HepG2 (cell line): ENCODE measurements around the gene BMF. TPM values are rescaled to one million over a fixed set of nuclear protein-coding genes. Genes with fewer than 3 reads are reported as not detected.
"Not testable (repeated sequence)": the region's sequence is repeated elsewhere in the genome, so short reads cannot be mapped to it uniquely, and the experiment has no call there.

ENCODE experiments used
- ATAC-seq: fragments of 200-7000 bp; cut with Tn5 transposase; 3 replicates; pipeline ENCODE4 v1.9.1; 2020; ENCODE audit warnings: mild to moderate bottlenecking, moderate library complexity
- BruUV-seq: library from RNA; stranded (reverse); fragments of 400-500 nt; replicated peaks from 2 replicates; lab custom pipeline; 2021; lab: Mats Ljungman, UMichigan
- CTCF ChIA-PET: fragments of 300-600 bp; formaldehyde crosslinking; extraction: SDS; loops from one replicate; lab custom pipeline; 2021; ENCODE audit warnings: low total read pairs, inconsistent platforms, low intra/inter-chr PET ratio; lab: Yijun Ruan, JAX
- POLR2A ChIA-PET: fragments of 350-600 bp; sonication (Branson Sonifier 250); formaldehyde crosslinking; loops from one replicate; lab custom pipeline; 2020; ENCODE audit warnings: antibody characterized with exemption, inconsistent platforms; lab: Yijun Ruan, JAX
- DNase-seq: peaks from one replicate; pipeline ENCODE4 v3.0.0-alpha.2; 2015; ENCODE audit warnings: low spot score
- FAIRE-seq: peaks from 3 replicates; lab custom pipeline; 2011; peaks lifted over from hg19 to GRCh38; lab: Jason Lieb, UNC
- H2AFZ ChIP-seq: one replicate; pipeline ENCODE4 v1.6.1; 2011; ENCODE audit warnings: low read length, inconsistent platforms
- H3K27ac ChIP-seq: fragments of 300-600 bp; 3 replicates; pipeline ENCODE4 v1.8.0; 2011; ENCODE audit warnings: mixed run types, mild to moderate bottlenecking, mixed read lengths, low read length, inconsistent platforms; ENCODE audit not compliant: insufficient read depth; ENCODE audit errors: extremely low read length
- H3K27me3 ChIP-seq, 2 experiments: fragments of 200-600 bp in 1 of 2; 2 replicates in 1 of 2; 3 replicates in 1 of 2; pipeline versions ENCODE4 v1.6.0 to v1.8.0; 2011; ENCODE audit warnings: low read length in 2 of 2, mild to moderate bottlenecking in 2 of 2, moderate library complexity in 2 of 2, inconsistent platforms in 1 of 2; ENCODE audit not compliant: insufficient read depth in 2 of 2, control insufficient read depth in 1 of 2
- H3K36me3 ChIP-seq, 2 experiments: fragments of 200-600 bp in 1 of 2; replicated peaks in 1 of 2; 2 replicates in 1 of 2; 3 replicates in 1 of 2; pipeline versions ENCODE4 v1.5.1 to v1.8.0; 2011; ENCODE audit warnings: low read length in 2 of 2, inconsistent platforms in 1 of 2; ENCODE audit not compliant: insufficient read depth in 2 of 2, control insufficient read depth in 1 of 2
- H3K4me1 ChIP-seq: 2 replicates; pipeline ENCODE4 v1.5.1; 2012; ENCODE audit warnings: low read length, inconsistent platforms; ENCODE audit not compliant: insufficient read depth
- H3K4me2 ChIP-seq: 2 replicates; pipeline ENCODE4 v1.6.0; 2011; ENCODE audit warnings: low read depth, low read length, inconsistent platforms
- H3K4me3 ChIP-seq, 3 experiments: fragments of 200-600 bp in 1 of 3; sonication (generic), shearing (Covaris generic) in 1 of 3; replicated peaks in 1 of 3; 2 replicates each; pipeline ENCODE4 v1.5.1; 2011 to 2016; ENCODE audit warnings: low read length in 3 of 3, inconsistent platforms in 2 of 3, low read depth in 2 of 3, mild to moderate bottlenecking in 2 of 3, control low read depth in 1 of 3, mixed read lengths in 1 of 3; ENCODE audit not compliant: insufficient read depth in 1 of 3
- H3K79me2 ChIP-seq: one replicate; pipeline ENCODE4 v1.6.1; 2011; ENCODE audit warnings: low read length, inconsistent platforms; ENCODE audit not compliant: insufficient read depth
- H3K9ac ChIP-seq: 2 replicates; pipeline ENCODE4 v1.6.0; 2011; ENCODE audit warnings: mild to moderate bottlenecking, low read depth, low read length, inconsistent platforms; ENCODE audit not compliant: insufficient read depth
- H3K9me3 ChIP-seq: 2 replicates; pipeline ENCODE4 v1.5.1; 2012; ENCODE audit warnings: mild to moderate bottlenecking, low read length
- H4K20me1 ChIP-seq: 2 replicates; pipeline ENCODE4 v1.6.0; 2011; ENCODE audit warnings: inconsistent platforms, mild to moderate bottlenecking, low read length, moderate library complexity; ENCODE audit not compliant: insufficient read depth
- ATF5 ChIP-seq: sonication (generic); formaldehyde crosslinking; IDR thresholded peaks from 2 replicates; pipeline ENCODE4 v1.4.0; 2020; ENCODE audit warnings: mild to moderate bottlenecking, low read depth, missing genetic modification reagents
- CBFB ChIP-seq: sonication (generic); formaldehyde crosslinking; IDR thresholded peaks from 2 replicates; pipeline ENCODE4 v1.4.0; 2020; ENCODE audit warnings: missing genetic modification reagents
- CEBPB ChIP-seq: IDR thresholded peaks from 2 replicates; pipeline ENCODE4 v1.6.1; 2011; ENCODE audit warnings: low read depth, low read length, improper control_type of control experiment, borderline replicate concordance
- ELF1 ChIP-seq: sonication (generic); formaldehyde crosslinking; IDR thresholded peaks from 2 replicates; pipeline ENCODE4 v1.4.0; 2020; ENCODE audit warnings: missing genetic modification reagents
- ERF ChIP-seq: IDR thresholded peaks from 2 replicates; pipeline ENCODE4 v1.6.1; 2018; ENCODE audit warnings: missing biosample characterization, missing genetic modification reagents
- HMG20B ChIP-seq: conservative IDR thresholded peaks from 2 replicates; pipeline ENCODE4 v1.6.1; 2016; ENCODE audit warnings: missing genetic modification reagents, missing compliant biosample characterization
- JDP2 ChIP-seq: sonication (generic); formaldehyde crosslinking; IDR thresholded peaks from 2 replicates; pipeline ENCODE4 v1.8.1; 2022; ENCODE audit warnings: missing genetic modification reagents, borderline replicate concordance
- KDM3A ChIP-seq: IDR thresholded peaks from 2 replicates; pipeline ENCODE4 v1.6.1; 2018; ENCODE audit warnings: low read depth, missing compliant biosample characterization
- NFE2L2 ChIP-seq: fragments of 150-350 bp; IDR thresholded peaks from 2 replicates; pipeline ENCODE4 v1.6.1; 2014; ENCODE audit warnings: low read length
- NFYB ChIP-seq: sonication (generic); formaldehyde crosslinking; IDR thresholded peaks from 2 replicates; pipeline ENCODE4 v1.4.0; 2020; ENCODE audit warnings: missing genetic modification reagents
- NFYC ChIP-seq: IDR thresholded peaks from 2 replicates; pipeline ENCODE4 v1.6.1; 2016; ENCODE audit warnings: missing genetic modification reagents, missing compliant biosample characterization
- POLR2A ChIP-seq, 2 experiments: IDR thresholded peaks; 2 replicates each; pipeline ENCODE4 v1.6.1; 2011; ENCODE audit warnings: low read depth in 2 of 2, low read length in 2 of 2, mild to moderate bottlenecking in 1 of 2, moderate library complexity in 1 of 2; ENCODE audit not compliant: insufficient read depth in 1 of 2
- RAD21 ChIP-seq: fragments of 450-650 bp; formaldehyde crosslinking; IDR thresholded peaks from 2 replicates; pipeline ENCODE4 v1.5.0; 2020; ENCODE audit warnings: mild to moderate bottlenecking
- ZMYM4 ChIP-seq: sonication (generic); formaldehyde crosslinking; IDR thresholded peaks from 2 replicates; pipeline ENCODE4 v1.8.1; 2023; ENCODE audit warnings: mild to moderate bottlenecking, missing genetic modification reagents
- ZNF138 ChIP-seq: sonication (generic); formaldehyde crosslinking; IDR thresholded peaks from 2 replicates; pipeline ENCODE4 v1.5.0; 2020; ENCODE audit warnings: mild to moderate bottlenecking, low read depth, missing genetic modification reagents
- ZNF367 ChIP-seq: sonication (generic); formaldehyde crosslinking; IDR thresholded peaks from 2 replicates; pipeline ENCODE4 v1.4.0; 2020; ENCODE audit warnings: missing genetic modification reagents, borderline replicate concordance
- WGBS: methylation state at CpG from one replicate; pipeline ENCODE4 v1.1.6; 2017; ENCODE audit warnings: low lambda C conversion rate; 5-methylcytosine and 5-hydroxymethylcytosine counted together
- in situ Hi-C: cut with HindIII; loops from 2 replicates; pipeline ENCODE4 v1.10.0; 2017; ENCODE audit warnings: low pct_unique_long_range_greater_than_20kb; ENCODE audit not compliant: extremely low pct_ligation_motif_present
- intact Hi-C: fragments of 100-400 bp; cut with micrococcal nuclease; formaldehyde crosslinking; loops from one replicate; pipeline ENCODE4 v1.10.0; 2022; ENCODE audit not compliant: unreplicated experiment
- polyA plus RNA-seq, 8 experiments: library from polyadenylated mRNA; depleted of rRNA in 3 of 8; stranded (reverse) in 7 of 8; unstranded in 1 of 8; fragments of >200 nt; fragmentation: Illumina TruSeq in 4 of 8; extraction: Trizol in 4 of 8; gene quantifications; 2 replicates each; pipeline versions ENCODE4 v1.2.1 to v1.2.3, GENCODE V29; 2011 to 2016; ENCODE audit warnings: low read depth in 4 of 8, missing spikeins in 1 of 8, mixed read lengths in 1 of 8; ENCODE audit not compliant: insufficient read depth in 1 of 8
- total RNA-seq, 5 experiments: library from RNA; depleted of rRNA; stranded (reverse); fragments of >200 nt; fragmentation: Illumina TruSeq; extraction: Trizol; gene quantifications; 2 replicates each; pipeline ENCODE4 v1.2.3, GENCODE V29; 2016; ENCODE audit warnings: low read depth in 1 of 5

BMF gene
- total and polyA plus RNA-seq, 2 of the 13 experiments (the other 11 are each of a cell fraction or from before 2014, with no cell fraction given), result 8.7 to 15.9 TPM

GRCh38 chr15:40073716-40074490 lies 34.8 kb downstream of the BMF start:
- POLR2A ChIA-PET, result interaction anchor here (1.1 to 1.9 kb wide), 4 partner anchors 8 to 35 kb away, joined by 3 to 6 read pairs (median 3); partner anchors contain the start of gene BMF
- DNase-seq, in situ Hi-C loops, H3K79me2 ChIP-seq, ATAC-seq, H2AFZ ChIP-seq, H3K27ac ChIP-seq, CTCF ChIA-PET, H3K4me3 ChIP-seq, H3K4me2 ChIP-seq, H3K9me3 ChIP-seq, H3K27me3 ChIP-seq, H3K36me3 ChIP-seq, H3K9ac ChIP-seq, FAIRE-seq, intact Hi-C loops, H4K20me1 ChIP-seq: not testable (repeated sequence)
- TF ChIP-seq CEBPB (peak; percentile 38; the same call in 1 of the 2 replicates), NFYC (CRISPR knock-in tag) (0 out of 2 replicates have a peak, but pooled peaks have one; percentile 20), NFYB (CRISPR knock-in tag) (0 out of 2 replicates have a peak, but pooled peaks have one; percentile 38), POLR2A (IDR thresholded peaks at IDR 0.05; ENCODE audit: insufficient read depth in 1 of 2, low read depth in 2 of 2, low read length in 2 of 2) (peak in 1 of 2 experiments; percentile 45; a peak in 1 of 4 replicates)
- H3K4me1 ChIP-seq, result peaks cover 52% of the 10 kb centered on the region
- BruUV-seq, result TSS peak; percentile 88
- 95% methylated on average over 32 of the region's 34 CpGs for WGBS

- Histone ChIP-seq H3K36me3 (no peaks in the 10 kb centered on the region), H3K4me3 (no peak overlapping the region), H4K20me1 (no peaks in the 10 kb centered on the region), H3K27ac (no peak overlapping the region), H3K9ac (no peak overlapping the region), H2AFZ (no peak overlapping the region), H3K27me3 (no peaks in the 10 kb centered on the region), H3K9me3 (no peaks in the 10 kb centered on the region), H3K4me1 (peaks cover 52% of the 10 kb centered on the region), H3K79me2 (no peaks in the 10 kb centered on the region), H3K4me2 (no peak overlapping the region)
- FAIRE-seq (no peak), DNase-seq (no peak), ATAC-seq (no peak)
- BruUV-seq, result no TSS peak
- ChIA-PET POLR2A (interaction anchor here (1.7 to 1.9 kb wide), 2 partner anchors 9 to 35 kb away, joined by 3 to 6 read pairs; no protein-coding TSS in a partner anchor), CTCF (no interaction called here)
- WGBS, result 91% methylated on average over 34 of the region's 34 CpGs
- in situ Hi-C loops, result no loop called here
- intact Hi-C loops, result no loop called here
- TF ChIP-seq RAD21 (no peak), ERF (CRISPR knock-in tag) (no peak), HMG20B (CRISPR knock-in tag) (no peak), NFE2L2 (no peak), ZNF138 (CRISPR knock-in tag) (no peak), KDM3A (no peak), ZNF367 (no peak), ELF1 (no peak), ATF5 (CRISPR knock-in tag) (no peak), ZMYM4 (CRISPR knock-in tag) (no peak), JDP2 (CRISPR knock-in tag) (no peak), CBFB (no peak)
These were observed 36.3 kb downstream of the BMF start for GRCh38 chr15:40072216-40072990.
